Bronchial smooth muscle cell (primary cell): Measurements from ENCODE around the gene MRPL3. TPM values are rescaled to one million over a fixed set of nuclear protein-coding genes. Genes with fewer than 3 reads are reported as not detected.

Source experiments
- total RNA-seq: library from RNA; depleted of rRNA; stranded (reverse); fragments of >200 nt; gene quantifications from 2 replicates; pipeline ENCODE4 v1.2.1, GENCODE V29; 2014

The MRPL3 gene
- total RNA-seq: 60.3 and 65.6 TPM in 2 replicates

DNA sequence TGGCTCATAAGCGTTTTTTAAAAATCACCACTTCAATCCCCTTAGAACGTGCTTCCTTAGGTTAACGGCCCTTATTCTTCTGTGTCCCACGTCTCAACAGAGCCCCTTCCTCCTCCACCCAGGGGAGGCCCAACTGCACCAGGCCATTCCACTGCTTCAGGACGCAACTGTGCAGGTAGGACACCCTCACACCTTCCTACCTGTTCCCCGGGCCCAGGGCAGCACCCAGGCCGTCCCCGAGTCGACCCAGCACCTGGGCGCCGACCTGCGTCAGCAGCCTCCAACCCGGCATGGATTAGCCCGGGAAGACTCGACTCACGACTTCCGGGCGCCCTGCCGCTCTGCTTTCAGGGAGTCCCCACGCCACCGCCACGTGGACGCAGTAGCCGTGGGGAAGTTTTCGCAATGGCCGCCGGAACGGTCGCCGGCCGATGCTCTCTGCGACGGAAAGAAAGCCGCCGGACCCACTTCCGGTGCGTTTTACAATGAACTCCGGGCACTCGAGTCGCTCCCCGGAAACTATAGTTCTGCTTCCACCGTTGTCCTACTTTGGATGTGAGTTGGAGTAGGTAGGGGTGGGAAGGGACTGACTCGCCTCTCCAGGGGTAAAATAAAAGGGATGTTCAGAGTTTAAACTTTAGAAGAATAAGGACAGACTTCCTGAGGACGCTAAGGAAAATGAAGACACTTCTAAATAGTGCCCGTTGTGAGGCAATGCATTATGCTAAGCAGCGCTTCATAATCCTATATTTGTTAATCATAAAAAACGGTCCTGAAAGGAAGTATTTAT lies at the start of gene MRPL3:
Gene MRPL3 (minus strand): TSS at position 442 of the 790 bp plus-strand sequence. CDS start 150 bp downstream, at position 292.

Other genes starting within 250 kb of the MRPL3 start
- 14.0 and 14.9 TPM in 2 replicates for gene NUDT16, start 121.2 kb downstream of the MRPL3 start, total RNA-seq